Fibroblast of skin of left biceps (primary cell): ENCODE measurements around the gene SZT2.
"Not testable (repeated sequence)": the region's sequence is repeated elsewhere in the genome, so short reads cannot be mapped to it uniquely, and the experiment has no call there.

Source experiments
- DNase-seq, 2 experiments: peaks; one replicate each; pipeline ENCODE4 v3.0.0-alpha.2; 2013; ENCODE audit warnings: low read depth in 2 of 2

Gene SZT2

GRCh38 chr1:43388613-43389012 is 1.1 kb upstream of the SZT2 start:
- no peak for DNase-seq

GRCh38 chr1:43392702-43393101 is 3.0 kb downstream of the SZT2 start:
- no peak for DNase-seq

GRCh38 chr1:43395523-43395922 is 5.8 kb downstream of the SZT2 start:
- DNase-seq = no peak

- no peak for DNase-seq
Measured at GRCh38 chr1:43396059-43396458, 6.4 kb downstream of the SZT2 start.

GRCh38 chr1:43398227-43398626 is 8.5 kb downstream of the SZT2 start:
- no peak for DNase-seq

- not testable (repeated sequence) for DNase-seq
Measured at GRCh38 chr1:43400441-43400840, 10.7 kb downstream of the SZT2 start.

- DNase-seq = no peak
Measured at GRCh38 chr1:43402089-43402865, 12.6 kb downstream of the SZT2 start.

GRCh38 chr1:43404353-43404752 is 14.7 kb downstream of the SZT2 start:
- DNase-seq = no peak

GRCh38 chr1:43405219-43405875 is 15.6 kb downstream of the SZT2 start:
- no peak for DNase-seq

- no peak for DNase-seq
Measured at GRCh38 chr1:43405876-43406234, 16.2 kb downstream of the SZT2 start.

- no peak for DNase-seq
Measured at GRCh38 chr1:43410571-43410970, 20.9 kb downstream of the SZT2 start.

GRCh38 chr1:43413426-43413825 is 23.7 kb downstream of the SZT2 start:
- not testable (repeated sequence) for DNase-seq

- DNase-seq = peak in 1 of 2 experiments; percentile 6
Measured at GRCh38 chr1:43414634-43415223, 25.0 kb downstream of the SZT2 start.

- DNase-seq = no peak
Measured at GRCh38 chr1:43415901-43416300, 26.2 kb downstream of the SZT2 start.

GRCh38 chr1:43418858-43419257 is 29.2 kb downstream of the SZT2 start:
- no peak for DNase-seq

- no peak for DNase-seq
Measured at GRCh38 chr1:43419627-43420425, 30.1 kb downstream of the SZT2 start.

GRCh38 chr1:43420874-43421273 is 31.2 kb downstream of the SZT2 start:
- no peak for DNase-seq

GRCh38 chr1:43421396-43421795 is 31.7 kb downstream of the SZT2 start:
- DNase-seq = no peak

- DNase-seq = no peak
Measured at GRCh38 chr1:43421976-43422750, 32.5 kb downstream of the SZT2 start.

- no peak for DNase-seq
Measured at GRCh38 chr1:43422995-43423671, 33.4 kb downstream of the SZT2 start.
